IMR-90 (cell line): ENCODE results near the gene TMEM141. TPM values are rescaled to one million over a fixed set of nuclear protein-coding genes. Genes with fewer than 3 reads are reported as not detected.

ENCODE experiments used
- ATAC-seq: fragments of 200-7000 bp; cut with Tn5 transposase; 2 replicates; pipeline ENCODE4 v1.9.1; 2020; ENCODE audit warnings: low read depth, mild to moderate bottlenecking, moderate library complexity
- BruUV-seq: library from RNA; stranded (reverse); fragments of 400-500 nt; replicated peaks from 2 replicates; lab custom pipeline; 2021; lab: Mats Ljungman, UMichigan
- CTCF ChIA-PET: fragments of 300-600 bp; formaldehyde crosslinking; extraction: SDS; loops from one replicate; lab custom pipeline; 2021; ENCODE audit warnings: antibody characterized with exemption; lab: Yijun Ruan, JAX
- POLR2A ChIA-PET: fragments of 300-600 bp; sonication (Branson Sonifier 250); formaldehyde crosslinking; loops from one replicate; lab custom pipeline; 2022; ENCODE audit warnings: antibody characterized with exemption; ENCODE audit not compliant: unreplicated experiment; lab: Charles Lee
- DNase-seq: peaks from one replicate; pipeline ENCODE4 v3.0.0; 2013
- H2AFZ ChIP-seq: replicated peaks from 2 replicates; pipeline ENCODE3; 2013; ENCODE audit warnings: low read length, mild to moderate bottlenecking; ENCODE audit not compliant: poor library complexity
- H2AK5ac ChIP-seq: 2 replicates; pipeline ENCODE4 v1.6.1; 2013; ENCODE audit warnings: low read depth, low read length, inconsistent platforms
- H2AK9ac ChIP-seq: replicated peaks from 2 replicates; pipeline ENCODE3; 2013; ENCODE audit warnings: mild to moderate bottlenecking, low read depth, low read length, moderate library complexity; ENCODE audit not compliant: poor library complexity
- H2BK120ac ChIP-seq: 2 replicates; pipeline ENCODE4 v1.6.1; 2013; ENCODE audit warnings: low read depth, low read length, inconsistent platforms
- H2BK15ac ChIP-seq: 3 replicates; pipeline ENCODE4 v1.6.1; 2013; ENCODE audit warnings: low read depth, low read length, inconsistent platforms
- H2BK20ac ChIP-seq: 2 replicates; pipeline ENCODE4 v1.6.1; 2013; ENCODE audit warnings: low read depth, mild to moderate bottlenecking, inconsistent platforms, low read length, moderate library complexity
- H2BK5ac ChIP-seq: 2 replicates; pipeline ENCODE4 v1.6.1; 2013; ENCODE audit warnings: mild to moderate bottlenecking, low read depth, low read length, inconsistent platforms; ENCODE audit not compliant: poor library complexity, severe bottlenecking
- H3K14ac ChIP-seq: replicated peaks from 2 replicates; pipeline ENCODE4 v1.6.1; 2013; ENCODE audit warnings: low read depth, low read length, inconsistent platforms
- H3K18ac ChIP-seq: 2 replicates; pipeline ENCODE4 v1.6.1; 2013; ENCODE audit warnings: low read depth, low read length, control low read depth
- H3K23ac ChIP-seq: 2 replicates; pipeline ENCODE4 v1.6.1; 2013; ENCODE audit warnings: low read depth, low read length, inconsistent platforms
- H3K27ac ChIP-seq: 2 replicates; pipeline ENCODE4 v1.5.1; 2013; ENCODE audit warnings: mild to moderate bottlenecking, control low read depth, low read length; ENCODE audit not compliant: insufficient read depth
- H3K27me3 ChIP-seq: 2 replicates; pipeline ENCODE4 v1.6.1; 2013; ENCODE audit warnings: low read length; ENCODE audit not compliant: control insufficient read depth, insufficient read depth
- H3K36me3 ChIP-seq: 2 replicates; pipeline ENCODE4 v1.6.1; 2013; ENCODE audit warnings: low read length, mixed read lengths; ENCODE audit not compliant: control insufficient read depth, insufficient read depth
- H3K4ac ChIP-seq: 2 replicates; pipeline ENCODE4 v1.6.1; 2013; ENCODE audit warnings: low read depth, low read length, inconsistent platforms
- H3K4me1 ChIP-seq: 2 replicates; pipeline ENCODE4 v1.6.1; 2013; ENCODE audit warnings: low read length, mixed read lengths; ENCODE audit not compliant: control insufficient read depth, insufficient read depth
- H3K4me2 ChIP-seq: 2 replicates; pipeline ENCODE4 v1.6.1; 2013; ENCODE audit warnings: low read depth, mild to moderate bottlenecking, control low read depth, low read length, moderate library complexity
- H3K4me3 ChIP-seq: 2 replicates; pipeline ENCODE4 v1.5.1; 2013; ENCODE audit warnings: low read depth, mild to moderate bottlenecking, control low read depth, low read length, moderate library complexity; ENCODE audit not compliant: insufficient read depth
- H3K56ac ChIP-seq: 2 replicates; pipeline ENCODE4 v1.6.1; 2013; ENCODE audit warnings: low read length, inconsistent platforms; ENCODE audit not compliant: insufficient read depth; ENCODE audit errors: extremely low read depth
- H3K79me1 ChIP-seq, 2 experiments: 2 replicates each; pipeline ENCODE4 v1.6.1; 2013; ENCODE audit warnings: low read length in 2 of 2, inconsistent platforms in 1 of 2, low read depth in 1 of 2
- H3K9ac ChIP-seq: 2 replicates; pipeline ENCODE4 v1.6.1; 2013; ENCODE audit warnings: low read depth, low read length, control low read depth
- H3K9me1 ChIP-seq: 2 replicates; pipeline ENCODE4 v1.6.1; 2013; ENCODE audit warnings: low read length, inconsistent platforms; ENCODE audit not compliant: insufficient read depth
- H3K9me3 ChIP-seq: 2 replicates; pipeline ENCODE4 v1.6.1; 2013; ENCODE audit warnings: low read length; ENCODE audit not compliant: control insufficient read depth, insufficient read depth
- H4K20me1 ChIP-seq: 2 replicates; pipeline ENCODE4 v1.6.1; 2013; ENCODE audit warnings: low read length, inconsistent platforms; ENCODE audit not compliant: insufficient read depth
- H4K5ac ChIP-seq: 2 replicates; pipeline ENCODE4 v1.6.1; 2013; ENCODE audit warnings: mild to moderate bottlenecking, low read depth, low read length, control low read depth
- H4K8ac ChIP-seq, 2 experiments: 2 replicates each; pipeline ENCODE4 v1.6.1; 2013; ENCODE audit warnings: low read depth in 2 of 2, low read length in 2 of 2, control low read depth in 1 of 2, inconsistent platforms in 1 of 2
- H4K91ac ChIP-seq: 2 replicates; pipeline ENCODE4 v1.6.1; 2013; ENCODE audit warnings: low read depth, low read length, inconsistent platforms; ENCODE audit not compliant: insufficient read depth
- BHLHE40 ChIP-seq: fragments of 150-350 bp; IDR thresholded peaks from 2 replicates; pipeline ENCODE4 v1.6.1; 2016; ENCODE audit warnings: mild to moderate bottlenecking, low read depth, low read length
- CEBPB ChIP-seq: IDR thresholded peaks from 2 replicates; pipeline ENCODE4 v1.6.1; 2012; ENCODE audit warnings: low read depth, low read length, improper control_type of control experiment
- CHD1 ChIP-seq: IDR thresholded peaks from 2 replicates; pipeline ENCODE4 v1.6.1; 2012; ENCODE audit warnings: low read depth, low read length, improper control_type of control experiment
- CTCF ChIP-seq: conservative IDR thresholded peaks from 2 replicates; pipeline ENCODE4 v1.5.1; 2012; ENCODE audit warnings: mild to moderate bottlenecking, low read depth, low read length, improper control_type of control experiment
- FOS ChIP-seq: fragments of 150-350 bp; IDR thresholded peaks from 2 replicates; pipeline ENCODE4 v1.6.1; 2016; ENCODE audit warnings: low read depth, low read length
- MAFK ChIP-seq: IDR thresholded peaks from 2 replicates; pipeline ENCODE4 v1.6.1; 2012; ENCODE audit warnings: low read depth, low read length, improper control_type of control experiment
- MAZ ChIP-seq: IDR thresholded peaks from 2 replicates; pipeline ENCODE4 v1.6.1; 2012; ENCODE audit warnings: low read depth, mild to moderate bottlenecking, low read length, improper control_type of control experiment, moderate library complexity, borderline replicate concordance
- MXI1 ChIP-seq: IDR thresholded peaks from 2 replicates; pipeline ENCODE4 v1.6.1; 2012; ENCODE audit warnings: low read depth, mild to moderate bottlenecking, low read length, moderate library complexity, borderline replicate concordance
- NFE2L2 ChIP-seq: fragments of 150-350 bp; IDR thresholded peaks from 2 replicates; pipeline ENCODE4 v1.6.1; 2016; ENCODE audit warnings: low read depth, mild to moderate bottlenecking, low read length
- POLR2A ChIP-seq: IDR thresholded peaks from 2 replicates; pipeline ENCODE4 v1.6.1; 2012; ENCODE audit warnings: mild to moderate bottlenecking, low read depth, low read length
- RAD21 ChIP-seq: IDR thresholded peaks from 2 replicates; pipeline ENCODE4 v1.6.1; 2012; ENCODE audit warnings: low read length, improper control_type of control experiment
- RCOR1 ChIP-seq: IDR thresholded peaks from 2 replicates; pipeline ENCODE4 v1.6.1; 2012; ENCODE audit warnings: mild to moderate bottlenecking, low read length, improper control_type of control experiment; ENCODE audit not compliant: insufficient replicate concordance
- RFX5 ChIP-seq: IDR thresholded peaks from 2 replicates; pipeline ENCODE4 v1.8.0; 2012; ENCODE audit warnings: low read depth, mild to moderate bottlenecking, low read length, moderate library complexity
- SMC3 ChIP-seq: fragments of 150-350 bp; IDR thresholded peaks from 2 replicates; pipeline ENCODE4 v1.6.1; 2016; ENCODE audit warnings: low read depth, mild to moderate bottlenecking, antibody characterized with exemption, low read length, moderate library complexity
- WGBS, 2 experiments: methylation state at CpG; one replicate each; pipeline versions ENCODE4 v1.1.5 to v1.1.7; 2013; ENCODE audit warnings: missing lambda C conversion rate in 2 of 2; ENCODE audit not compliant: insufficient read length in 1 of 2; ENCODE audit errors: extremely low coverage in 2 of 2; 5-methylcytosine and 5-hydroxymethylcytosine counted together
- dilution Hi-C: fragments of 300-500 bp; cut with HindIII; formaldehyde crosslinking; loops from one replicate; pipeline ENCODE4 v1.14.3; 2018; ENCODE audit warnings: low sequenced_read_pairs; ENCODE audit not compliant: unreplicated experiment
- in situ Hi-C: fragments of 300-500 bp; cut with MboI; formaldehyde crosslinking; loops from 3 replicates; pipeline ENCODE4 v1.14.3; 2019; ENCODE audit warnings: low sequenced_read_pairs, inconsistent platforms, mixed read lengths
- intact Hi-C: fragments of 100-400 bp; cut with micrococcal nuclease; formaldehyde crosslinking; loops from 2 replicates; pipeline ENCODE4 v1.10.0; 2022
- polyA plus RNA-seq, 3 experiments: library from polyadenylated mRNA; depleted of rRNA; stranded (reverse); fragments of >200 nt; gene quantifications; 2 replicates each; pipeline ENCODE4 v1.2.3, GENCODE V29; 2012; ENCODE audit warnings: low replicate concordance in 1 of 3
- total RNA-seq: library from RNA; depleted of rRNA; stranded (reverse); fragments of >200 nt; gene quantifications from 2 replicates; pipeline ENCODE4 v1.2.3, GENCODE V29; 2012
- TF ChIP-seq, protein P1 (sequence below): fragments of 150-350 bp; IDR thresholded peaks from 2 replicates; pipeline ENCODE4 v1.6.1; 2017; ENCODE audit warnings: mild to moderate bottlenecking, antibody characterized with exemption, low read length, low read depth
- TF ChIP-seq, protein P2 (sequence below): fragments of 150-350 bp; IDR thresholded peaks from 2 replicates; pipeline ENCODE4 v1.6.1; 2016; ENCODE audit warnings: low read depth, mild to moderate bottlenecking, low read length, moderate library complexity, borderline replicate concordance

The TMEM141 gene
- total and polyA plus RNA-seq, 2 of the 4 experiments (the other 2 are of a cell fraction), result 39.1 to 77.8 TPM

DNA sequence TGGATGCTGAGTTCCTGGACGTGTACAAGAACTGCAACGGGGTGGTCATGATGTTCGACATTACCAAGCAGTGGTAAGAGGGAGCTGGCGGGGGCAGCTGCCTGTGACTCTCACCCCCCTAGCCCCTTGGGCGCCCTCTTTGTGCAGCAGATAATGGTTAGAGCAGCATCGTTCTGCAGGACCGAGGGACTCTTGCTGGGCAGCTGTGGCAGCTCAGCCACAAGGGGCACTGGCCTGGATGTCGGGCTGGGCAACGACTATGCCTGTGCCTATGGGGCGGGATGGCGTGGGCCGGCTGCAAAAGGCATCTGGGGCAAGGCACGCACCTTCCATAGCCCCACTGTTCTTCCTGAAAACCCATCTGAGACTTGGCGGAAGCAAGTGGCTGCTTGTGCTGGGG, 38.3 kb downstream of the TMEM141 start:
- no peak for ATAC-seq
- Histone ChIP-seq H3K9me1 (no peaks in the 10 kb centered on the region), H2AK5ac (no peak overlapping the region), H3K23ac (no peak overlapping the region), H2BK20ac (no peak overlapping the region), H2BK120ac (no peak overlapping the region), H3K14ac (no peak overlapping the region), H3K4me3 (no peak overlapping the region), H3K56ac (no peak overlapping the region), H3K79me1 (peaks cover 3% of the 10 kb centered on the region in 2 experiments; a peak in 1 of 4 replicates), H2BK15ac (no peak overlapping the region), H3K36me3 (peaks cover 67% of the 10 kb centered on the region), H3K9ac (no peak overlapping the region), H4K8ac (no peak overlapping the region), H3K18ac (no peak overlapping the region), H3K27ac (no peak overlapping the region), H2AFZ (no peak overlapping the region), H3K4me1 (no peaks in the 10 kb centered on the region), H3K9me3 (no peaks in the 10 kb centered on the region), H4K5ac (no peak overlapping the region), H2AK9ac (no peak overlapping the region), H3K27me3 (no peaks in the 10 kb centered on the region), H2BK5ac (no peak overlapping the region), H3K4ac (no peak overlapping the region), H4K20me1 (no peaks in the 10 kb centered on the region; the same call in 1 of the 2 replicates), H3K4me2 (no peak overlapping the region), H4K91ac (no peak overlapping the region)
- TF ChIP-seq, protein P1, sequence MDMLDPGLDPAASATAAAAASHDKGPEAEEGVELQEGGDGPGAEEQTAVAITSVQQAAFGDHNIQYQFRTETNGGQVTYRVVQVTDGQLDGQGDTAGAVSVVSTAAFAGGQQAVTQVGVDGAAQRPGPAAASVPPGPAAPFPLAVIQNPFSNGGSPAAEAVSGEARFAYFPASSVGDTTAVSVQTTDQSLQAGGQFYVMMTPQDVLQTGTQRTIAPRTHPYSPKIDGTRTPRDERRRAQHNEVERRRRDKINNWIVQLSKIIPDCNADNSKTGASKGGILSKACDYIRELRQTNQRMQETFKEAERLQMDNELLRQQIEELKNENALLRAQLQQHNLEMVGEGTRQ, result no peak
- no peak for TF ChIP-seq MAZ
- no peak for TF ChIP-seq NFE2L2
- TF ChIP-seq RCOR1, result no peak
- TF ChIP-seq FOS, result no peak
- TF ChIP-seq SMC3, result no peak
- no peak for TF ChIP-seq CTCF
- no peak for TF ChIP-seq POLR2A
- TF ChIP-seq MAFK, result no peak
- no peak for TF ChIP-seq RAD21
- TF ChIP-seq, protein P2, sequence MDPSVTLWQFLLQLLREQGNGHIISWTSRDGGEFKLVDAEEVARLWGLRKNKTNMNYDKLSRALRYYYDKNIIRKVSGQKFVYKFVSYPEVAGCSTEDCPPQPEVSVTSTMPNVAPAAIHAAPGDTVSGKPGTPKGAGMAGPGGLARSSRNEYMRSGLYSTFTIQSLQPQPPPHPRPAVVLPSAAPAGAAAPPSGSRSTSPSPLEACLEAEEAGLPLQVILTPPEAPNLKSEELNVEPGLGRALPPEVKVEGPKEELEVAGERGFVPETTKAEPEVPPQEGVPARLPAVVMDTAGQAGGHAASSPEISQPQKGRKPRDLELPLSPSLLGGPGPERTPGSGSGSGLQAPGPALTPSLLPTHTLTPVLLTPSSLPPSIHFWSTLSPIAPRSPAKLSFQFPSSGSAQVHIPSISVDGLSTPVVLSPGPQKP, result no peak
- TF ChIP-seq BHLHE40, result no peak
- no peak for TF ChIP-seq MXI1
- no peak for TF ChIP-seq CEBPB
- no peak for TF ChIP-seq CHD1
- TF ChIP-seq RFX5, result no peak
- intact Hi-C loops (no loop called here), in situ Hi-C loops (no loop called here), dilution Hi-C loops (no loop called here)
- BruUV-seq, result no TSS peak
- 96% methylated on average over 4 of the region's 14 CpGs; no CpG with 5 or more reads in 1 of the 2 experiments for WGBS, 2 experiments
- ChIA-PET POLR2A (no interaction called here), CTCF (interaction anchor here (0.5 kb wide), 1 partner anchor 53 kb away, joined by 3 read pairs; no protein-coding TSS in a partner anchor)
- DNase-seq, result no peak
